Fibroblast of peridontal ligament (primary cell): ENCODE data around the gene KRT2.

Experiments
- DNase-seq: peaks from one replicate; pipeline ENCODE4 v3.0.0-alpha.2; 2010; ENCODE audit errors: extremely low read depth

The KRT2 gene

DNA sequence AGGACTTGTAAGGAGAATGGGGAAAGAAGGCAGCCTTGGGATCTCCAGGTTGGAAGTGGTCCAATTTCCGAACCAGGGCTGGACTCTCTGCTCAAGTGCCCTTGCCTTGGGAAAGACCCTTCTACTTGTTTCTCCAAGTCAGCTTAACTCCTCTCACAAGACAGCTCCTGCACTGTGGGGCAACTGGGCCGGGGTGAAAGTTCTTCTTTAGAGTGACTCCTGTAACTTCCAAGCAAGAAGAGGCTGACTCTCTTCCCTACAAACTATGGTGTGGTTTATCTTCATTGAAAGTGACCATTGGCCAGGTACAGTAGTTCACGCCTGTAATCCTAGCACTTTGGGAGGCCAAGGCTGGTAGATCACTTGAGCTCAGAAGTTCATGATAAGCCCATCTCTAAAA, 14.5 kb upstream of the KRT2 start:
- DNase-seq, result no peak

DNA sequence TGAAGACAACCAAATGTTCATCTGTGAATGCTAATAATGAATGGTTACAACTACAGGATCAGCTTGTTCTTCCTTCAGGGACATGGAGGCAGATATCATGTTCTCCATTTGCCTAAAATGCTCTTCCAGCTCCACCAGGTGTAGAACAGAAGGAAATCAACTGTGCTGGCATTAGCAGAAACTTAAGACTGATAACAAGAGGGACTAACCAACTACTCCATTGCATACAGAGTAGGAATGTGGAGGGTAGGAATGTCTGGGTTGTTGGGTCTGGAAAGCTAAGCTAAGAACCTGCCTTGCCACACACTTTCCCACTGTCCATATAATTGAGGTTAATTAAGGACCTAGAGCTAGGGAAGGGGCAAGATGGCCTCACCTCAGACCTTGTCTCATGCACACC, 11.4 kb upstream of the KRT2 start:
- no peak for DNase-seq

DNA sequence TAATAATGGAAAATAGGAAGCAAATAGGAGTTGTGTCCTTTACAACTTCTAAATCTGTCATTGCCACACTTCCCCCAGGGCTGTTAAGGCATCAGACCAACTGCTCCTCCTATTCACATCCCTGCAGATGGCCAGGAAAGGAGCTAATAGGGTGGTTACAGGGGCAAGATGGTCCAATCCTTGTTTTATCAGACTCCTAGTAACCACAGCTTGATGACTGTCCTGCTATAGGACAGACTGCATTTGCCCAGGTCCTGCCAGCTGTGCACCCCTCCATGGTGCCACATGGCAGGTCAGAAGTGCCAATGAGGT, 10.9 kb upstream of the KRT2 start:
- no peak for DNase-seq

DNA sequence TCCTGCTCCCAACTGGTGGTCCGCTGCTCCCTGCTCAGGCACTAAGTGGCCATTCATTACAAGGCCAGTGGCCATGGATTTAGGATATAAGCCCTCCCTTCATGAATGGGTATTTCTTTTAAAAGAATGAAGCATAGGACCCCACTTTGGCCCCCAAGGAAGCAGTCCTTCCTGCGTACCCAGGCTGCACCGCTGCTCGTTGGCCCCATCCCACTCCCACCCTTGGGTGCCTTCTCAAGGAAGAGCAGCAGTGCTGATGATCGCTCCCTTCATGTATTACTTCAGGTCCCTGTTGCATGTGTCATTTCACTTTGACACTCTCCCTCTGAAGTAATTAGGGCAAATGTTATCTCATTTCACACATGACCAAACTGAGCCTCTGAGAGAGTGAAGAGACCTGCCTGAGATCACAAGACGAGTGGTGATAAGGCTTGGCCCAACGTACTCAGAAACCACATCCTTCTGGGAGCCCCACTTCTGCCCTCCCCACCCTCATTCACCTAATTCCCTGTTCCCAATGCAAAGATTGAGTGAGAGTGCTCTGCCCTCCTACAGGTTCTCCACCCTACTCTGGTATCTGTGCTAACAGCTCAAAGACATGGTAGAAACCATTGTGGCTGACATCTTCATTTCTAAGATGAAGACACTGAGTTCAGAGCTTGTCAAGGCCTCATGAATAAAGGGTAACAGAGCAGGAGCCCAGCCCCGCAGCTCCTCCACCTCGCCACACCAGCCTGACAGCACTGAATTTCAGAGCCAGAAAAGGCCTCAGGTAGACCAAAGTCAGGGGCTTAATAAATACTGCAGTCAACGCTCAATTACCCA, 10.3 kb upstream of the KRT2 start:
- no peak for DNase-seq

DNA sequence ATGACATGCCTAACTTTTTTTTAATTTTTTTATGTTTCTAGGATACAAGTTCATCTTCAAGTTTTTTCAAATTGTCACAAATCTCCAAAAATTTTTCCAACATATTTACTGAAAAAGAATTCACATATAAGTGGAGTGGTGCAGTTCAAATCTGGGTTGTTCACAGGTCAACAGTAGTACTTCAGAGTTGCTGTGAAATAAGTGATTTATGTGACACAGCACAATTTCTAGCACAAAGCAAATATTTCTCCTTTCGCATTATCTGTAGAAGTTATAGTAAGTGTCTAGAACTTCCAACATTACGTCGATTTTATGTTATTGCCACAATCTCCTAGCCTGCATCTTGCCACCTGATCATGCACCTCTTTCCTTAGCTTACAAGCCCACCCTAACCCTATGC, 9.7 kb upstream of the KRT2 start:
- DNase-seq, result no peak

DNA sequence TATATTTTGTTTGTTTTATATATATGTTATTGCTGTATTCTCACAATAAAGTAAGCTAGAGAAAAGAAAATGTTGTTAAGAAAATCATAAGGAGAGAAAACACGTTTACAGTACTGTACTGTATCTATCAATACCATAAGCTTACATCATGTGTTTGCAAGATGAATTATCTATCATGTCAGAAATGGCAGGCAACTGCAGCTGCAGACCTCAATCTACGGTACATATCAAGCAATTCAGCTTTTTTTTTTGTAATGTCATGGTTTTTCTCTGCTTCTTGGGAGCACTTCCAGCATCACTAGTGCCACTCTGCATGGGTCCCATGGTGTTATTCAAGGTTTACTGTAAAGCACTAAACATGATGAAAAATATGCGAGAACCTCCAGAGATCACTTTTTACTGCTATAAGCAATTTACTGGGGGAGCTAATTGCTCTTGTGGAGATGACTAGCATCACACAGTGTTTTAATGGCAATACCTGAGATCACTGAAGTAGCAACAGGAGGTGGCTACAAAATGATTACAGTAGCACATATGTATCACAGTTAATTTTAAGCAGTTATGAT, 9.0 kb upstream of the KRT2 start:
- no peak for DNase-seq

DNA sequence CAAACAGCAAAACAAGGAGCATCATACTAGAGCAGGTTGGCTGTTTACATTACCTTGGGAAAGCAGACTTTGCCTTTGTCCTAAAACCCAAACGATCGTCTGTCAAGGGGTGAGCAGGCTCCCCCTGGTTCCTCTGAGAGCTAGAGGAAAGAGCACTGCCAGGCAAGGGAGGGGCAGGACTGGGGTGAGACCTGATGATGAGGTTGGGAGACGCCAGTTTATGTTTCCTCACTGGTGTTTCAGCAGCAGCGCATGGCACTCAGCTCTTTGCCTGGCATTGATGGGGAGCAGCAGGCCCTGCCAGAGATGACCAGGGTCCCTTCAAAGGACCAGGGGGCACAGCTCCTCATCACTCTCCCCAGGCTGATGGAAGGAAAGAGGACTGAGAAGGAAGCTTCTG, 7.9 kb upstream of the KRT2 start:
- no peak for DNase-seq

DNA sequence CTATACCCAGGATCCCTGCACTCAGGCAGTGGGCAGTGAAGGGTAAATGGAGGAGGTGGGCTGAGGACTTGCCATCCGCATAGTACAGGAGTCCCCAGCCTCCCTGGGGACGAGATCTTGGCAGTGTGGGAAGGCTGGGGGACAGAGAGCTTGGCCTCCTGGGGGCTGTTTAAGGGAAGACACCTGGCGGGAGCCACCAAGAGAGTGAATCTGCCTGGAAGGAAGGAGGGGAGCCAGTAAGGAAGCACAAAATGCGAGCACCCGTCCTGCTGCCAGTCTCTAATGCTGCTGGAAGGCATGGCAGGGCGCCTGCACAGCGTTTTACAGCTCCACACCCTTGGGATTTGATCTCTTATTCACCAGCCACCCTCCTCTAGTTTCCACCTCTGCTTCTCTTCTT, 7.4 kb upstream of the KRT2 start:
- no peak for DNase-seq

DNA sequence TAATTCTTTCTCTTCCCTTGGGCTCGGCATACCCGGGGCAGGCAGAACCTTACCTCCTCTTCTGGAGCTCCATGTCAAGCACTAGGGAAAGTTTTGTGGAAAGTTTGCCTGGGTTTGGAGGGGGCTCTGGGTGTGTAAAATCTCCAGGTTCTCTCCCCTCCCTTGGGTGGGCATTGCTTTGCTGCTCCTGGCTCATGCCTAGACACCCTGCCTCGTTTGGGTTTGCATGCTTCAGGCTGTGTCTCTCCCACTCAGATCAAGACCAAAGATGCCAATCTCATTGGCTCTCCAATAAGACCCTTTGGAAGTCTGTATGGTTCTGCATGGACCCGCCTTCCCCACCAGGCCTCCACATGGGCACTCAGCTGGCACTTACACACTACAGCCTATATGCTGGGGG, 6.2 kb upstream of the KRT2 start:
- DNase-seq, result no peak

DNA sequence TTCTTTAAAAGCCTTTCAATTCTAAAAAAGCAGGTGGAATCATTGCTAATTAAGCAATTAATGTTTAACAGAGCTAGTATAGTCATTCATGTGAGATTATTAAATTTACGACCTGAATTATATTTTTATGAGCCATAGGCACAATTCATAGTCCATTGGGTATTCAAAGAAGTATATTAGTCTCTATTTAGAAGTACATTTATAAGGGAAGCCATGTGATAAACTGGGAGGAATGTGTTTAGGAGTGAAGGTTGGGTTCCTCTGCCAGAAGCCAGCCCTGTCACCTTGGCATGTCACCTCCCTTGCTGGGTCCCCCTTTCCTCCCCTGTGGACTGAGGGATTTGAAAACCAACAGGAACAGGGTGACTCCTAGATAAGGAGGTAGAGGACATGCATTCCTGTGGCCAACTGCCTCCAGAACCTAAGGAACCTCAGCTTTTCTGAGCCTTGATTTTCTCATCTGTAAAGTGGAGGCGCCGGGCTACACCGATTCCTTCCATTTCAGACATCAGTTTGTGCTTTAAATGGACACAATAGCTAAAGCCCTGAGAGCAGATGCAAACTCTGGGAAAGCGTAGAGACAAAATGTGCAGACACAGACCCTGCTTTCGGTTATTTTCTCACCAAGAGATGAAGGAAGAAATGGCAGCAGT, 5.4 kb upstream of the KRT2 start:
- DNase-seq, result no peak

DNA sequence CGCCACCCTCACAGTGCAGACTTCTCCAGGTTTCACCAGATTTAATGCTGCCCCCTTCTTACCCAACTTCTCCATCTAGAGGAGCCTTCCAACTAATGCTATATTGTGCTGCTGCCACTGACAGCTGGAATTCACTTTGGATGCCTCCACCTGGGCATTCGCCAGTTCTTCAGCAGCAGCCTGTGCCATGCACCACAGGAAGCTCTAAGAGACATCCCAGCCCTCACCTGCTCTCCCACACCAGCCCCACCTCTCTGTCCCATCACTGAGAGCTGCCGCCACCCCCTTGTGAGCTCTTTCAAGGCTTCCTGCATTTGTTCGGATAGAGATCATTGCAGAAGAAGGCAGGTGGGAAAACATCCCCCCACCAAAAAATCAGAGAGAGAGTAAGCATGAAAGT, 4.6 kb upstream of the KRT2 start:
- DNase-seq, result no peak

DNA sequence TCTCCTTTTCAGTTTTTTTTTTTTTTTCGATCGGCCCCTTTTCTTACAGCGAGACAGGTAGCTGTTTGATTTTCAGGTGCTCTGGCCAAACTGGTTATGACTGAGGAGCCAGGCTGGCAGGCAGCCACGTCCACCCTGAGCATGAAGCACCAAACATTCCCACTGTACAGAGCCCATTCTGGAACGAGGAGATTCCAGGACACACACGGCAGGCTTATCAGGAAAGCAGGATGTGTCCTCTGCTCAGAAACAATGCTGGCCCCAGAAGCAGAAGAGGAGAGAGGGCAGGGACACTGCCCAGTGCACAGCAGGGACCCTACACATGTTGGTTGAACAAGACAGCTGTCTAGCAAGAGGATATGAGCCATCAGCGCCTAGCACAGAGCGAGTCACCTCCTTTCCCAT, 3.7 kb upstream of the KRT2 start:
- no peak for DNase-seq

DNA sequence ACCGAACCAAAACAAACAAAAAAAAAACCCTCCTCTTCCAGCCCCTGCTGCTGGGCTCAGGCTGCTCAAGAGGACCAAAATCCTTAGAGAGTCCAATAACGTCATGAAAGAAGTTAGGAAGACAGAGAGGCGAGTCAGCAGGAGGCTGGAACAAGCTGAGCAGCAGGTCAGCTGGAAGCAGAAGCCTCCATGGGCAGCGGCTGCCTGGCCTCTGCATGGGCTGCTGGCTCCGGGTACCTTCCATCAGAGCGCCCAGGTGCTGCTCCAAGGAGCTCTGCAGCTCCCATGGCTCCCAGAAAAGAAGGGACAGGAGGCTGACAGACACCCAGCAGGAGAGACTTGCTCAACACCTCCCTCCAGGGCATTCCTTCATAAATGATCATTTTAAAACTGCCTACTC, 3.2 kb upstream of the KRT2 start:
- no peak for DNase-seq

DNA sequence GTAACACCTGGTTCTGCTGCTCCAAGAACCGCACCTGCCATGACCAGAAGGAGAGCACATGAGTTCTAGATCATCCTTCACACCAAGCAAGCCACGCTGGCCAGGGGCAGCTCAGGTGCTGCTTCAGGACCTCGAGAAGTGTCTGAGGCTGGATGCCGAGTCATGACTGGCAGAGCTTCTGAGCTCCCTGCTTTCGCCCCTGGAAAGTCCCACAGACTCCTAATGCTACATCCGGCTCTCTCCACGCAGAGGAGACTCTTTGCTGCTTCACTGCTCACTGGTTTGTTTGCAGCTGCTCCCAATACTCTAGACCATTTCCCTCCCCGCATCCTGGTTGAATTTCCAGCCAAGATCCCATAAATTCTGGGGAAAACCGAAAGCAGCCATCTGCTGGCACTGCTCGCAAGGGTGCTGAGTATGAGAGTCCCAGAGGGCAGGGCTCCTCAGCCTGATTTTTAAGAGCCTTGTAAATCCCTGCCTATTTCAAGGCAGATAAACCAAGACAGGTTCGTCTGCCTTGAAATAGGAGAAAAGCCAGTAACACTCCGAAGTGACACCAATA, 1.4 kb downstream of the KRT2 start:
- DNase-seq, result no peak

DNA sequence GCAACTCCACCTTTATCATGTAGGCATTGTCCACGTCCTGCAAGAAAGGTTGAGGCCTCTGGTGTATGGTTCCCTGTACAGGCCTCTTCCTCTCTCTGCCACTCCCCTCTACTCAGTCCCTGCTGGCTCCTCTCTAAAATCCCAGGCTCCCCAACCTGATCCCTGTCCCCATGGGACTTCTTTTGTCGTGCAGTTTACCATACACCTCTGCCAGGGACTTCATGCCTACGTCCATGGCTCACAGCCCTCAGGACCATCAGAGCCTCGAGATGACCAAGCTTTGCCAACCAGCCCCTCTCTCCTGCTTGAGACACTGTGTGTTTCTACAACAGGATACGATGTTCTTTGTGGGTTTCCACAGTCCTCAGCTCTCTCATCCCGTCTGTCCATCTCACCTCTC, 2.9 kb downstream of the KRT2 start:
- DNase-seq, result no peak

DNA sequence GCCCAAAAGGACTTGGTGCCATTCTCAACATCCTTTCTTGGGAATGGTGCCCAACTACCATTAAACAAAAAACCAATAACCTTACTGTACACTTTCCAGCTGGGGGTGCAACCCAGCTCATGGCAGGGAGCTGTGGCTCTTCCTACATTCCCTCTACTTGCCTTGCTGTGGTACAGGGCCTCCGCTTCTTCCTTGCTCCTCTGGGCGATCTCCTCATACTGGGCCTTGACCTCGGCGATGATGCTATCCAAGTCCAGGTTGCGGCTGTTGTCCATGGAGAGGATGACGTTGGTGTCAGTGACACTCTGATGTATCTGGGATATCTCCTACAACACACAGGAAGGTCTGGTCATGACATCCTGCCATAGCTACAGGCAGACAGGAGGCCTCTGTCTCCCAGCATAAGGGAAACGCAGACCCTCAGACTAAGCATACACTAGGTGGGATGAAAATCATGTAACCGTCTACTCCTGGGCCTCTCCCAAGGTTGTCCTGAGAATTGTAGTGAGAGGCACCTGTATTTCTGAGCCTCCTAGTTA, 3.9 kb downstream of the KRT2 start:
- DNase-seq, result no peak

DNA sequence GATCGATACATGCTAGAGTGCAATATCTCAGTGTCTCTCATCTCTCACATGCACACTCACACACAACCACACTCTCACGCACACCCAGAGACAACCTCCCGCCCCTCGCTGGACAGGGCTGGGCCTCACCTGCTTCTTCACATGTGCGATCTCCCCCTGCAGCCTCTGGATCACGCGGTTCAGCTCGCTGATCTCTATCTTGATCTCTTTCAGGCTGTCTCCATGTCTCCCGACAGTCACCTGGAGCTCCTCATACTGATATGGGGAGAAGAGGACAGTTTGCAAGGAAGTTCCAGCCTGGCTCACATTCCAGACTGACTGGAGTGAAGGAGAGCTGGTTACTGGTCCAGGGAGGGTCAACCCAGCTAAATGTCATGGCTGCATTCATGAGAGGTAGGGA, 4.4 kb downstream of the KRT2 start:
- DNase-seq, result no peak

DNA sequence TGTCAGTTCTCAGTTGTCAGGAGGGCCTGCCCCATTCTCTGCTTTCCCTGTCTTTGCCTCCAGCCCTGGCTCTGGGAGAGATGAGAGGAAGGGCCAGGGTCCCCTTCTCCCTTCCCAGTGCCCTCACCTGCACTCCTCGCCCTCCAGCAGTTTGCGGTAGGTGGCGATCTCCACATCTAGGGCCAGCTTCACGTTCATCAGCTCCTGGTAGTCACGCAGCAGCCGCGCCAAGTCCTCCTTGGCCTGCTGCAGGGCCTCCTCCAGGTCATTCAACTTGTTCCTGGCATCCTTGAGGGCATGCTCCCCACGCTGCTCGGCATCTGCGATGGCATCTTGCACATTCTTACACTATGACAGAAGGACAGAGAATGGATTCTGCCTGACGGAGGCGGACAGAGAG, 5.4 kb downstream of the KRT2 start:
- no peak for DNase-seq

DNA sequence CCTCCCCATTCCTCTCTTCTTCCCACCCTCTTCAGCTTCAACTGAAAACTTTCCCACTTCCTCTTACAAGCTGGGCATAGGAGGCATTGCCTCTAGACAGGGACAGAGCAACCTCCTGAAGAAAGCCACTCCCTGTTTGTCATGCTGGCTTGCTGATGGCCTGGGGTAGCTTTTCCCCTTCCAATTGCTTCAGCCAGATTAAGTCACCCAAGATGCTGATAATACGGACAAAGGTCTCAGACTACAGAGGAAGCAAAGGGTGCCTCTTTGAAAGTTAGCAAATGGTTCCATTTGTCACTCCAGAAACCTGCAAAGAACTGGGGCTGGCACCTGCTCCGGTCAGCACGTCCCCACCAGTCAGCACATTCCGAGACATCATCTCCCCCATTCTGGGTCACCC, 6.0 kb downstream of the KRT2 start:
- no peak for DNase-seq

DNA sequence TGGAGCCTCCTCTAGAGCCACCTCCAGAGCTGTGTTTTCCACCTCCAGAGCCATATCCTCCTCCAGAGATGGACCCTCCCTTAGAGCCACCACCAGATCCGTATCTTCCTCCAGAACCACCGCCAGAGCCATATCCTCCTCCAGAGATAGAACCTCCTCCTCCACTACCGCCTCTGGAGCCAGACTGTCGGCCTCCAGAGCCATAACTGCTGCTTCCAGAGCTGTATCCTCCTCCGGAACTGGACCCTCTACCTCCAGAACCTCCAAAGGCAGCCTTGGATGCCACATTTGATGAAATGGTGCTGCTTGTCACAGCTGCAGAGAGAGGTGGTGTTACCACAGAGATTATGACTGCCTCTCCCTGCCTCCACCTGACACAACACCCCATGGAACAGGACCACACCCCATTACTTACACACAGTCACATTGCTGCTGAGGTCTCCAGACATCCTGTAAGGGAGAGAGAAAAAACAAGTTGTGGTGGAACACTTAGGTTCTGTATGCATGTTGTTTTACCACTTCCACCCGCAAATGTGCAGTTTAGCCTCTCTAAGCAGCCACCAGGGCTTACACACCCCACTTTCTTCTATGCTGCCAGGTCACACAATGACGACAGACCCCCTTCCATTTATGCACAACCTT, 6.8 kb downstream of the KRT2 start:
- no peak for DNase-seq

DNA sequence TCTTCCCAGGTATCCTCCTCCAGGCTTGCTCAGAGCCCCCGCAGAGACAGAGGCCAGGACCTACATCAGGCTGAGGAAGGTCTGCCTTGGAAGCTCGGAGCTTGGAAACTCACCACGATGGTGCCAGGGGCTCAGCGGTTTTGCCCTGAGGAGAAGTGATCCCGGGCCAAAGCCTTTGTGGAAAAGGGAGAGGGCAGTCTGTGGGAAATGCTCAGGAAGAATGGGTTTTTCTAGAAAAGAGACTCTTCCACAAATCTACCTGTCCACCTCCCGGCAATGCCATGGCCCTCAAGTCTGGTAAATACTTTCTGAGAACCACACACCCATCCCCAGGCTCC, 8.0 kb downstream of the KRT2 start:
- no peak for DNase-seq

DNA sequence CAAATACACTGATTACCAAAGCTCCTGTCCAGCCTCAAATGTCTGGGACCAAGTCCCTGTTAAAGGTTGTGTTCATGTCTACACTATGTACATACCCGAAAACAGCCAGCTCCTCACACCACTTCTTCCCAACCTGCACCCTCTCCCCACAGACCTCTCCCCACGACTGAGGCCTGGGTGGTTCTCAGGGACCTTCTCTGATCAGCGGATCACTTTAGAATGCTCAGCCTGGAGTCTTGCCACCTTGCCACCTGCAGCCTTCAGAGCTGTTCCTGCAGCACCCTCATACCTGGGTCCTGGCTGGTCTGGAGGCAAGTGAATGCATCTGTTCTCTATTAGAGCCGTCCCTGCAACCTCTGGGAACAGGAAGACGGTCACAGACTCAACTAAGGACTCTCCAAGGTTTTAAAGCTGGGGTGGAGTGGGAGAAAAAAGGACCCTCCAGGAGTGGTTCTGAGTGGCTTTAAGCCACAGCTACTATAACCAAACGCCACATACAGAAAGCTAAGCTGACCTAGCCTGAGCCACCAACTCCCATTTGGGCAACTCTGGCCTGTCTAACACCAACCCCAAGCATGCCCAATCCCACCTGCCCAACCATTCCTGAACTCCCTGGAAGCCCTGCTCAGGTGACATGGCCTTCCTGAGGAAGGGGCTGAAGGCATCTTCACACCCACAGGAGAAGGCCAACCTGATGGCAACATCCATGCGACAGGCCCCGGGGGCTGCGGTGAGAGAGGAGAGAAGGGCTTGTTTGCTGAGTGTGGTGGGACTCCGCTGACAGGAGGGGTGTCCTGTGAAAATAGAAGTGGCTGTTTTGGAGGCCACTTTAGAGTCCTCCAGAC, 8.6 kb downstream of the KRT2 start:
- DNase-seq, result no peak
